K562 (cell line): ENCODE data around the gene SRSF1. TPM values are rescaled to one million over a fixed set of nuclear protein-coding genes. Genes with fewer than 3 reads are reported as not detected.

Source experiments
- ATAC-seq: fragments of 200-7000 bp; cut with Tn5 transposase; 3 replicates; pipeline ENCODE4 v1.9.1; 2020; ENCODE audit warnings: moderate library complexity
- BruUV-seq: library from RNA; stranded (reverse); fragments of 400-500 nt; replicated peaks from 2 replicates; lab custom pipeline; 2021; lab: Mats Ljungman, UMichigan
- CTCF ChIA-PET: fragments of 300-600 bp; formaldehyde crosslinking; extraction: SDS; loops from one replicate; lab custom pipeline; 2021; ENCODE audit warnings: low intra/inter-chr PET ratio; lab: Yijun Ruan, JAX
- POLR2A ChIA-PET: fragments of 300-600, 350-650 bp; sonication (Branson Sonifier 250); formaldehyde crosslinking; extraction: SDS; loops from one replicate; lab custom pipeline; 2021; ENCODE audit warnings: antibody characterized with exemption, inconsistent platforms; lab: Yijun Ruan, JAX
- DNase-seq, 4 experiments: peaks; one replicate each; pipeline versions ENCODE4 v3.0.0 to v3.0.0-alpha.2; 2011 to 2018; ENCODE audit warnings: low spot score in 3 of 4, mixed read lengths in 3 of 4; ENCODE audit errors: extremely low read depth in 1 of 4
- FAIRE-seq: peaks from 2 replicates; lab custom pipeline; 2011; peaks lifted over from hg19 to GRCh38; lab: Jason Lieb, UNC
- H2AFZ ChIP-seq: 2 replicates; pipeline ENCODE4 v1.6.0; 2011; ENCODE audit warnings: low read depth, low read length, control low read depth, inconsistent platforms
- H3K27ac ChIP-seq: fragments of 200-600 bp; 3 replicates; pipeline ENCODE4 v1.8.0; 2011; ENCODE audit warnings: low read depth, mild to moderate bottlenecking, control low read depth, inconsistent platforms, low read length, moderate library complexity, mixed read lengths; ENCODE audit errors: extremely low read depth
- H3K27me3 ChIP-seq, 2 experiments: fragments of 300-600 bp in 1 of 2; 2 replicates in 1 of 2; 3 replicates in 1 of 2; pipeline versions ENCODE4 v1.6.0 to v1.8.0; 2011; ENCODE audit warnings: inconsistent platforms in 2 of 2, low read length in 2 of 2, mild to moderate bottlenecking in 1 of 2, mixed read lengths in 1 of 2, moderate library complexity in 1 of 2; ENCODE audit not compliant: control insufficient read depth in 2 of 2, insufficient read depth in 2 of 2
- H3K36me3 ChIP-seq: fragments of 300-600 bp; 3 replicates; pipeline ENCODE4 v1.8.0; 2011; ENCODE audit warnings: mild to moderate bottlenecking, low read length, inconsistent platforms; ENCODE audit not compliant: control insufficient read depth, insufficient read depth
- H3K4me1 ChIP-seq, 2 experiments: fragments of 200-600 bp in 1 of 2; replicated peaks in 1 of 2; 2 replicates in 1 of 2; 3 replicates in 1 of 2; pipeline versions ENCODE4 v1.5.1 to v1.8.0; 2011; ENCODE audit warnings: inconsistent platforms in 2 of 2, low read length in 2 of 2, mild to moderate bottlenecking in 1 of 2, mixed read lengths in 1 of 2, moderate library complexity in 1 of 2; ENCODE audit not compliant: control insufficient read depth in 2 of 2, insufficient read depth in 2 of 2
- H3K4me2 ChIP-seq: 2 replicates; pipeline ENCODE4 v1.6.1; 2011; ENCODE audit warnings: low read length, control low read depth, inconsistent platforms, mixed read lengths; ENCODE audit not compliant: insufficient read depth
- H3K4me3 ChIP-seq: fragments of 200-600 bp; sonication (generic), shearing (Covaris generic); 2 replicates; pipeline ENCODE4 v1.5.1; 2016; ENCODE audit warnings: control low read depth, inconsistent platforms
- H3K79me2 ChIP-seq: fragments of 200-600 bp; 3 replicates; pipeline ENCODE4 v1.8.0; 2011; ENCODE audit warnings: low read length, inconsistent platforms; ENCODE audit not compliant: control insufficient read depth, insufficient read depth
- H3K9ac ChIP-seq, 2 experiments: 2 replicates each; pipeline versions ENCODE4 v1.6.0 to v1.6.1; 2011; ENCODE audit warnings: low read depth in 2 of 2, low read length in 2 of 2, control low read depth in 1 of 2, inconsistent platforms in 1 of 2, mild to moderate bottlenecking in 1 of 2, mixed read lengths in 1 of 2; ENCODE audit not compliant: insufficient read depth in 1 of 2
- H3K9me1 ChIP-seq: one replicate; pipeline ENCODE4 v1.6.0; 2011; ENCODE audit warnings: inconsistent platforms, mild to moderate bottlenecking, low read length, moderate library complexity; ENCODE audit not compliant: control insufficient read depth, insufficient read depth
- H3K9me3 ChIP-seq: replicated peaks from 2 replicates; pipeline ENCODE4 v1.5.1; 2011; ENCODE audit warnings: low read depth, low read length, inconsistent platforms; ENCODE audit not compliant: control insufficient read depth, insufficient read depth
- H4K20me1 ChIP-seq: replicated peaks from 2 replicates; pipeline ENCODE4 v1.6.1; 2011; ENCODE audit warnings: low read length, inconsistent platforms, mixed read lengths; ENCODE audit not compliant: control insufficient read depth, insufficient read depth
- CTBP1 ChIP-seq: fragments of 450-650 bp; IDR thresholded peaks from 2 replicates; pipeline ENCODE4 v1.6.1; 2016; ENCODE audit warnings: borderline replicate concordance
- EHMT2 ChIP-seq: fragments of 450-650 bp; IDR thresholded peaks from 2 replicates; pipeline ENCODE4 v1.6.1; 2018; ENCODE audit warnings: antibody characterized with exemption
- ETV5 ChIP-seq: sonication (generic); formaldehyde crosslinking; IDR thresholded peaks from 2 replicates; pipeline ENCODE4 v1.4.0; 2020; ENCODE audit warnings: low read depth, mild to moderate bottlenecking, missing genetic modification reagents
- GATAD2B ChIP-seq: fragments of 450-650 bp; IDR thresholded peaks from 2 replicates; pipeline ENCODE4 v1.6.1; 2017; ENCODE audit warnings: mild to moderate bottlenecking, borderline replicate concordance
- NUFIP1 ChIP-seq: fragments of 450-650 bp; IDR thresholded peaks from 2 replicates; pipeline ENCODE4 v1.6.1; 2018; ENCODE audit not compliant: partially characterized antibody
- RBM25 ChIP-seq: fragments of 200-400 bp; formaldehyde crosslinking; IDR thresholded peaks from 2 replicates; pipeline ENCODE4 v1.6.1; 2018; ENCODE audit warnings: low read length, low read depth, moderate library complexity; ENCODE audit not compliant: severe bottlenecking
- TBP ChIP-seq: optimal IDR thresholded peaks from 2 replicates; pipeline ENCODE3; 2011; ENCODE audit warnings: low read depth, low read length, improper control_type of control experiment
- YBX1 ChIP-seq: fragments of 450-650 bp; IDR thresholded peaks from 2 replicates; pipeline ENCODE4 v1.7.1; 2016; ENCODE audit warnings: mild to moderate bottlenecking
- ZBED1 ChIP-seq: IDR thresholded peaks from 2 replicates; pipeline ENCODE4 v1.6.1; 2014
- ZNF217 ChIP-seq: sonication (generic); formaldehyde crosslinking; IDR thresholded peaks from 2 replicates; pipeline ENCODE4 v1.8.0; 2022; ENCODE audit warnings: mild to moderate bottlenecking, missing genetic modification reagents
- ZNF24 ChIP-seq: fragments of 450-650 bp; IDR thresholded peaks from 2 replicates; pipeline ENCODE4 v1.6.1; 2016
- ZNF445 ChIP-seq: fragments of 250-450 bp; sonication (Bioruptor Pico); IDR thresholded peaks from 2 replicates; pipeline ENCODE4 v1.4.0; 2020; ENCODE audit warnings: low read depth, mild to moderate bottlenecking, moderate library complexity
- WGBS: fragments of 100-300 bp; shearing (Covaris generic); methylation state at CpG from one replicate; pipeline ENCODE4 v1.1.6; 2016; ENCODE audit warnings: low coverage, mixed read lengths; ENCODE audit not compliant: insufficient coverage; ENCODE audit errors: missing lambda C conversion rate; 5-methylcytosine and 5-hydroxymethylcytosine counted together
- in situ Hi-C: fragments of 300-500 bp; cut with MboI; formaldehyde crosslinking; loops from 4 replicates; pipeline ENCODE4 v1.15.0; 2018; ENCODE audit warnings: inconsistent platforms, mixed read lengths
- intact Hi-C: fragments of 100-400 bp; cut with micrococcal nuclease; formaldehyde crosslinking; loops from 2 replicates; pipeline ENCODE4 v1.14.2; 2022
- polyA plus RNA-seq, 8 experiments: library from polyadenylated mRNA; depleted of rRNA in 4 of 8; stranded (reverse) in 5 of 8; unstranded in 3 of 8; fragments of >200 nt; fragmentation: Nextera tagmentation in 2 of 8; fragmentation: Illumina TruSeq in 1 of 8; extraction: Ambion mirVana in 2 of 8; extraction: Trizol in 1 of 8; gene quantifications; 2 replicates each; pipeline versions ENCODE4 v1.2.1 to v1.2.3, GENCODE V29; 2011 to 2014; ENCODE audit warnings: inconsistent platforms in 1 of 8, missing spikeins in 1 of 8
- total RNA-seq, 7 experiments: library from RNA; depleted of rRNA in 6 of 7; stranded (reverse); fragments of >200 nt in 6 of 7; fragmentation: Illumina TruSeq in 2 of 7; extraction: Trizol in 2 of 7; gene quantifications; 2 replicates each; pipeline versions ENCODE4 v1.2.1 to v1.2.3, GENCODE V29; 2011 to 2021; ENCODE audit warnings: low replicate concordance in 1 of 7
- TF ChIP-seq, protein P1 (sequence below): fragments of 450-650 bp; IDR thresholded peaks from 2 replicates; pipeline ENCODE4 v1.6.1; 2016; ENCODE audit warnings: borderline replicate concordance
- TF ChIP-seq, protein P2 (sequence below): fragments of 250-450 bp; sonication (Bioruptor Pico); IDR thresholded peaks from 2 replicates; pipeline ENCODE4 v1.6.1; 2021; ENCODE audit warnings: mild to moderate bottlenecking
- TF ChIP-seq, protein P3 (sequence below): fragments of 250-450 bp; sonication (Bioruptor Pico); IDR thresholded peaks from 2 replicates; pipeline ENCODE4 v1.8.0; 2022; ENCODE audit warnings: inconsistent platforms, mild to moderate bottlenecking, moderate library complexity, borderline replicate concordance
- TF ChIP-seq, protein P4 (sequence below), 2 experiments: IDR thresholded peaks; 2 replicates each; pipeline ENCODE4 v1.6.1; 2011; ENCODE audit warnings: borderline replicate concordance in 1 of 2, control low read depth in 1 of 2, low read depth in 1 of 2, low read length in 1 of 2, mild to moderate bottlenecking in 1 of 2, mixed read lengths in 1 of 2, moderate library complexity in 1 of 2; ENCODE audit not compliant: insufficient read depth in 1 of 2, insufficient read length in 1 of 2, poor library complexity in 1 of 2, severe bottlenecking in 1 of 2; ENCODE audit errors: extremely low read depth in 1 of 2

The SRSF1 gene
- total and polyA plus RNA-seq, 9 of the 15 experiments (the other 6 are each of a cell fraction or from before 2014, with no cell fraction given) = 77.8 to 559 (median 442) TPM

DNA sequence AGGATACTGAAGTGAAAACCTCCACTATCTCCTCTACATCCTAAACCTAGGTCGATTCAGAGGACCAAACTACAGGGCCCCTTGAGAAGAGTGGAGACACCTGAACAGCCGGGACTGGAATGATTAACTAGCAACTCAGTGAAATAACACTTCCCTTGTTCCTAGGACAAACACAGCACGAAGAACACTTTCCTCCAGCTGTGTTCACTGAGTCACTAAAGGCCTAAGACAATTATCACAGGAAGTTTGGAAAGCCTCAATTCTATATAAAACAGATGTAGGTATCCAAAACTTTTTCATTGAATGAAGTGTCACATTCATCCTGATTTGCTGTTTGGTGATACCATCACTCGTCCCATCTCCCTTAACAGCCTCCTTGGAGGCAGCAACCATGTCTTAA, 36.3 kb downstream of the SRSF1 start:
- ATAC-seq = no peak
- peaks cover 5 to 20% of the 10 kb centered on the region in 2 experiments for H3K27me3 ChIP-seq
- H3K9me3 ChIP-seq = no peaks in the 10 kb centered on the region
- WGBS = 16% methylated on average over 4 of the region's 4 CpGs
- H3K79me2 ChIP-seq = no peaks in the 10 kb centered on the region
- no TSS peak for BruUV-seq
- in situ Hi-C loops = no loop called here
- CTCF ChIA-PET = no interaction called here
- no peak overlapping the region for H3K4me3 ChIP-seq
- intact Hi-C loops = no loop called here
- no peak overlapping the region for H3K9ac ChIP-seq
- TF ChIP-seq TBP (no peak), ZBED1 (no peak), RBM25 (no peak), ETV5 (no peak), NUFIP1 (no peak), ZNF217 (CRISPR knock-in tag) (no peak), CTBP1 (no peak), GATAD2B (no peak), YBX1 (no peak), EHMT2 (no peak), ZNF445 (CRISPR knock-in tag) (no peak), ZNF24 (no peak)
- TF ChIP-seq, protein P1, sequence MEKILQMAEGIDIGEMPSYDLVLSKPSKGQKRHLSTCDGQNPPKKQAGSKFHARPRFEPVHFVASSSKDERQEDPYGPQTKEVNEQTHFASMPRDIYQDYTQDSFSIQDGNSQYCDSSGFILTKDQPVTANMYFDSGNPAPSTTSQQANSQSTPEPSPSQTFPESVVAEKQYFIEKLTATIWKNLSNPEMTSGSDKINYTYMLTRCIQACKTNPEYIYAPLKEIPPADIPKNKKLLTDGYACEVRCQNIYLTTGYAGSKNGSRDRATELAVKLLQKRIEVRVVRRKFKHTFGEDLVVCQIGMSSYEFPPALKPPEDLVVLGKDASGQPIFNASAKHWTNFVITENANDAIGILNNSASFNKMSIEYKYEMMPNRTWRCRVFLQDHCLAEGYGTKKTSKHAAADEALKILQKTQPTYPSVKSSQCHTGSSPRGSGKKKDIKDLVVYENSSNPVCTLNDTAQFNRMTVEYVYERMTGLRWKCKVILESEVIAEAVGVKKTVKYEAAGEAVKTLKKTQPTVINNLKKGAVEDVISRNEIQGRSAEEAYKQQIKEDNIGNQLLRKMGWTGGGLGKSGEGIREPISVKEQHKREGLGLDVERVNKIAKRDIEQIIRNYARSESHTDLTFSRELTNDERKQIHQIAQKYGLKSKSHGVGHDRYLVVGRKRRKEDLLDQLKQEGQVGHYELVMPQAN = no peak
- TF ChIP-seq, protein P2, sequence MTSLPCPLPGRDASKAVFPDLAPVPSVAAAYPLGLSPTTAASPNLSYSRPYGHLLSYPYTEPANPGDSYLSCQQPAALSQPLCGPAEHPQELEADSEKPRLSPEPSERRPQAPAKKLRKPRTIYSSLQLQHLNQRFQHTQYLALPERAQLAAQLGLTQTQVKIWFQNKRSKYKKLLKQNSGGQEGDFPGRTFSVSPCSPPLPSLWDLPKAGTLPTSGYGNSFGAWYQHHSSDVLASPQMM (CRISPR knock-in tag) = no peak
- TF ChIP-seq, protein P3, sequence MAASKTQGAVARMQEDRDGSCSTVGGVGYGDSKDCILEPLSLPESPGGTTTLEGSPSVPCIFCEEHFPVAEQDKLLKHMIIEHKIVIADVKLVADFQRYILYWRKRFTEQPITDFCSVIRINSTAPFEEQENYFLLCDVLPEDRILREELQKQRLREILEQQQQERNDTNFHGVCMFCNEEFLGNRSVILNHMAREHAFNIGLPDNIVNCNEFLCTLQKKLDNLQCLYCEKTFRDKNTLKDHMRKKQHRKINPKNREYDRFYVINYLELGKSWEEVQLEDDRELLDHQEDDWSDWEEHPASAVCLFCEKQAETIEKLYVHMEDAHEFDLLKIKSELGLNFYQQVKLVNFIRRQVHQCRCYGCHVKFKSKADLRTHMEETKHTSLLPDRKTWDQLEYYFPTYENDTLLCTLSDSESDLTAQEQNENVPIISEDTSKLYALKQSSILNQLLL = no peak
- TF ChIP-seq, protein P4, sequence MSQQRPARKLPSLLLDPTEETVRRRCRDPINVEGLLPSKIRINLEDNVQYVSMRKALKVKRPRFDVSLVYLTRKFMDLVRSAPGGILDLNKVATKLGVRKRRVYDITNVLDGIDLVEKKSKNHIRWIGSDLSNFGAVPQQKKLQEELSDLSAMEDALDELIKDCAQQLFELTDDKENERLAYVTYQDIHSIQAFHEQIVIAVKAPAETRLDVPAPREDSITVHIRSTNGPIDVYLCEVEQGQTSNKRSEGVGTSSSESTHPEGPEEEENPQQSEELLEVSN (IDR thresholded peaks at IDR 0.05; ENCODE audit: borderline replicate concordance in 1 of 2, extremely low read depth in 1 of 2, insufficient read depth in 1 of 2, insufficient read length in 1 of 2, low read depth in 1 of 2, low read length in 1 of 2, poor library complexity in 1 of 2, severe bottlenecking in 1 of 2) = no peak
- TF ChIP-seq, all 486 proteins: peak for 0
- Histone ChIP-seq H3K4me2 (no peak overlapping the region), H3K9me1 (no peaks in the 10 kb centered on the region), H3K36me3 (peaks cover 26% of the 10 kb centered on the region; the same call in 2 of the 3 replicates), H4K20me1 (no peaks in the 10 kb centered on the region), H3K27ac (no peak overlapping the region), H3K4me1 (no peaks in the 10 kb centered on the region; a peak in 1 of 5 replicates), H2AFZ (no peak overlapping the region)
- FAIRE-seq (no peak), DNase-seq (no peak)
- POLR2A ChIA-PET = interaction anchor here (0.9 to 3.3 kb wide), 2 partner anchors 11 to 19 kb away, joined by 3 to 11 read pairs; no protein-coding TSS in a partner anchor
